ENCODE data around the gene DNAJC1.

DNAJC1 gene

DNA sequence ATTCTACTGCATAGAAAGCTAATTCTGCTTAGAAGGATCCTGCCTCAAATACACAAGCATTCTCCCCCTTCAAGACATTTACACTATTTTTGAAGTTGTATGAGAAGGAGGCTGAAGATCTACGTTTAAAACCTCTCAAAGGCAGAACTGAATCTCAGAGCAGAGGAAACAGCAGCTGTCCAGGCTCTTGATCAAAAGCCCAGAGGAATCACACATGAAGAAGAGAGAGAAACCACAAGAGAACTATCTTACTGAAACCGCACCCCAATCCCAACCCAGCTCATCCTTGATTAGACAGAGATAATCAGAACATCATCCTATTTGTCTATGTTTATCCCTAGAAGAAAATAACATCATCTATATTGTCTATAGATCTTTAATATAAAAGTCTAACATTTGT is 2.2 kb upstream of the DNAJC1 start:
- DNase-seq, result no peak

- DNase-seq, result no peak
These were observed 393 bp upstream of the DNAJC1 start for GRCh38 chr10:22003964-22004281.

GRCh38 chr10:22002591-22003176 is 846 bp downstream of the DNAJC1 start:
- DNase-seq, result no peak

DNA sequence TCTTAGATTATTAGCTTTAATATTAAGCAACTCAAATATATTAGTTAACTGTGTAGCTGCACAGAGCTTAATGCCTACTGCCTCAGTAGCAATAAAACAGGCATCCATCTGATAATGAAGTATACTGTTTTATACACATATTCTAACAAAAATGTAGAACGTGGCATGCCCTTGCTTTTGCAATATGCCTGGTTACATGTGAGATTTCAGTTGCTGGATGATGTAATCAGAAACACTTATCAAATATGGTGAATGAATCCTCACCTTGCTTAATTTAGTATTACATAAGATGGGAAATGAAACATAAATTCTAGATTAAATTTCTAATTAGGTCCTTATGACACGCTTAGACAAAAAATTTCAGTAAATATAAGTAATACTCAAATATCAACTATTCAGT is 8.0 kb downstream of the DNAJC1 start:
- DNase-seq, result no peak

- DNase-seq, result no peak
These were observed 10.0 kb downstream of the DNAJC1 start for GRCh38 chr10:21993360-21994001.

DNA sequence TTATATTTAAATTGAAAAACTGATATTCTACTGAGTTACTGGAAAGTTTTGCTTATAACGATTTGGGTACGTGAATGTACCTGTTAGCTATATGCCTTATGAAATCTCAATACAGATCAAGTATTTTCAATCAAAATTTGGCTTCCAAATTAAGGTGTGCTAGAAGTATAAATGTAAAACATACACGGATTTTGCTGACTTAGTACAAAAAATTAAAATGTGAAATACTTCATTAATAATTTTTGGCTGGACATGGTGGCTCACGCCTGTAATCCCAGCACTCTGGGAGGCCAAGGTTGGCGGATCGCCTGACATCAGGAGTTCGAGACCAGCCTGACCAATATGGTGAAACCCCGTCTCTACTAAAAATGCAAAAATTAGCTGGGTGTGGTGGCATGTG is 11.7 kb downstream of the DNAJC1 start:
- no peak for DNase-seq

DNA sequence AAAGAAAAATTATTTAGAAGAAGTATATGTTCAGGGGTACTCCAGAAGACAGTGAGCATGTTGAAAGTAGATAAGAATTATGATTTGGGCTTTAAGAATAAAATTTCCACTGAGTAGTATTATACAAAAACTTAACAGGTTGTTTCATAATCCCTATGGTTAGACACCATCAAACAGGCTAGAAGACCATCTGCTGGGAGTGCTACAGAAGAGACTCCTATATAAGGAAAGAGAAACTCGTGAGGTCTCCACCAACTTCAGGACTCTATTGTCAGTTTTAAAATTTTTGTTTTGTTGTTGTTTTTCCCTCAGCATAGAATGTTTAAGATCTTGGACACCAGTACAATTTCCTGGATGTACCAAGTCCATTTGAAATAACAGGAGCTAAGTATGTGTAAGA is 13.1 kb downstream of the DNAJC1 start:
- DNase-seq, result no peak

DNA sequence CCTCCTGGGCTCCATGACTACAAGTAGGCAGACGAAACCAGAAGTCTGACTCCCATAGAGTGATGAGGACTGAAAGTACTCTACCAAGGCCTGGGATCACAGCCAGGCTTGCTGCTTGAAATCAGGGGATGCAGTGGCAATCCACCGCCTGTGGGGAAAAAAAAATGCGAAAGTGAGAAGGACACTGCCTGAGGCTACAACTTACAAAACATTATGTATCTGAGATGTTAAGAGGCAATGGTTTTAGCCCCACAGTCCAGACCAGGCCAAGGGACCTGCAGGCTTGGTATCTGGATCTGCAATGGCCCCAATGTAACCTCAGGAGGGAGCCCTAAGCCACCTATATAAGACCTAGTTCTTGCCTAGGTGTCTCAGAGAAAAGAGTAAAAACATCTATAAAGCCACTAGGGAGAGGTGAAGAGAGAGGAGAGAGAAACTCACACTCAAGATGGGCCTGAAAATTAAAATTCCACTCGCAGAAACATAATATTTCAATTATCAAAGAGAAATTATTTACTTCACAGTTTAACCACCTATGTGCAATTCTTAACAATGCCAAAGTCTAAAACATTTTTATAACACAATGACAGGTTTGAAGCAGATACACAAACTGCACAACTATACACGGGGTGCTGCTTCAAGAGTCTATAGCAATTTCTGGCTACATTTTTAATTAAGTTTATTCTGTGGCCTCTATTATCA is 13.9 kb downstream of the DNAJC1 start:
- DNase-seq, result no peak

- DNase-seq, result no peak
These were observed 18.0 kb downstream of the DNAJC1 start for GRCh38 chr10:21985541-21985940.

DNA sequence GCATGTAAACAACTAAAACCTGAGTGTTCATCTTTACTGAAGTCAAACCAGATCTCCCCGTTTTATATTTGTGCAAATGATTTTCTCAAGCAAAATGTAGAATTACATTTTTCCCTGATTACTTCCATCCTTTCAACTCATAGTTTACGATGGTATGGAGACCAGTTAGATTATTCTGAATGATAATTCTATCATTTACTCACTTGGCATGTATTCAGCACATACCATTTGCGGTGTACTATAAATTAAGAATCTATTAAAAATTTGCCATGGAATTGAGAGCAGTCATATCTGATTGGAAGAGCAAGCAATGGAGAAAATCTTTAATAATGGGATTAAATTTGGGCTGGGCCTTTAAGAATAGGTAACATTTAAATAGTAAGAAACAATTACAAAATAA is 22.4 kb downstream of the DNAJC1 start:
- DNase-seq, result no peak

GRCh38 chr10:21980691-21981090 is 22.8 kb downstream of the DNAJC1 start:
- no peak for DNase-seq

GRCh38 chr10:21978191-21978862 is 25.2 kb downstream of the DNAJC1 start:
- DNase-seq, result no peak

DNA sequence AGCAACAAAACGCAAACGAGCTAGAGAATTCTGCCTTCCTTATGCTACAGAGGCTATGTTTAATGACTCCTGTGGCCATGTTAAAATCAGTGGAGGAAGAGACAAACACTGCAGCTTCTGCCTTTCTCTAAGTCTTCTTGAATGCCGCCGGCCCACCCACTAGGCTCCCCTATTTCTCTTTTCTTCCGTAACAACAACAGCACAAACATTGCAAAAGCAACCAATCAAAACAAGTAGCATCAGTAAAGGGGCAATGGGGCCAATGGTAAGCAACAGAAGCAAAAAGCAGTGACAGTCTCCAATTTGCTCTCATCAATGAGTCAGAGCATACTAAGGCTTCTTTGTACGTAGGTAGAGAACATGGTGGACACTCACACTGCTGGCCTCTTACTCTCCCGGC is 26.8 kb downstream of the DNAJC1 start:
- DNase-seq, result no peak

GRCh38 chr10:21976280-21976679 is 27.2 kb downstream of the DNAJC1 start:
- no peak for DNase-seq

GRCh38 chr10:21975378-21975990 is 28.0 kb downstream of the DNAJC1 start:
- no peak for DNase-seq

DNA sequence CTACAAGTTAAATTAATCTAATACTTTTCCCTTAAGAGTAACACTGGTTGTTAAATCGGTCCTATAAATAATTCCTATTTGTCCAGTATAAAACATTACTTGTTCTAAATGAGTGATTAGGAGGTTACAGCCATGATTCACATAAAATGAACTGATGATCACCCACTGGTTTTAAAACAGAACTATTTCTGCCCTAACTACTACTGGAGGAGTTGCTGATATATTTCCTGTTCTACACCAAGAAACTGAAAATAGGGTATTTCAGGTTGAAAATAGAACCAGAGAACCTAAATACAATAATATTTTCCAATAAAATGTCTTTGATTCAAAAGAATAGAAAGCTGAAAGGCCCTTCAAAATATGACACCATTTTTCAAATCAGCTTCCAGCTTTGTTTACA is 30.9 kb downstream of the DNAJC1 start:
- DNase-seq, result no peak

DNA sequence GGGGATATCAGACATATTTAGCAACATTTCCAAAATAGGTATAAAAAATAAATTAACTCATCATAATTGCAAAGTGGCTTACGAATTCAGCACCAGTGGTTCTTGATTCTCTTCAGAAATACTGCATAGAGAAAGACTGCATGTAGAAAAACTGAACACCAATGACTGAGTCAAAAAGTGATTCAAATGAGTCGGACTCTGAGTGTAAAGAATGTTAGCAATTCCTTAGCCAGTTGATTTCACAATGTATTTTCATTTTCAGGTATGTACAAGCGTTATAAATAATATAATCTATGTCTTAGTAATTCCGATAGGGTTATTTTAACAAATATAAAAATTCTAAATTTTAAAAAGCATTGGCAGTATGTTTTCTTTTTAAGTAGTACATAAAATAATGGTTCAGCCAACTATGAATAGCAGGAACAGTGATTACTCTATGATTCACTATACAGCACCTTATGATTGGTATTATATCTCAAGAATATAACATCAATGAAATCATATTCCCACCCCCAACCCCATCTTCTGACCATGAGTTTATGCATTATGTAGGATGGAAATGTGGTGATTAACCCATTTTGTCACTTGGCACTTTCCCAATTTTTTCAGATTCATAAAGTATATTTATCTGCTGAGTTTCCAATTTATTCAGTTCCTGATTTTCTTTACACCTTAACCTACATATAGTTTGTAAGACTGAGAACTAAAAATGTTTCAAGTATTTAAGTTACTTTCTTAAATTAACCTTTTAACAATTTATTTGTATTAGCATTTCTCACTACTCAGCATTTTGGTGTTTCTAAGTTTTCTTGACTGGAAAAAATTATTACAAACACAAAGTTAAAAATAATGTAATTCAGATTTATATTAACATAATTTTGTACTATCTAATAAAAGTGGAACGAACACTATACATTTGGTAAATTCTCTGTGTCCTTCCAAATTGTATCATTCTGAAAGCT is 33.9 kb downstream of the DNAJC1 start:
- DNase-seq, result no peak

GRCh38 chr10:21964983-21965665 is 38.4 kb downstream of the DNAJC1 start:
- no peak for DNase-seq

DNA sequence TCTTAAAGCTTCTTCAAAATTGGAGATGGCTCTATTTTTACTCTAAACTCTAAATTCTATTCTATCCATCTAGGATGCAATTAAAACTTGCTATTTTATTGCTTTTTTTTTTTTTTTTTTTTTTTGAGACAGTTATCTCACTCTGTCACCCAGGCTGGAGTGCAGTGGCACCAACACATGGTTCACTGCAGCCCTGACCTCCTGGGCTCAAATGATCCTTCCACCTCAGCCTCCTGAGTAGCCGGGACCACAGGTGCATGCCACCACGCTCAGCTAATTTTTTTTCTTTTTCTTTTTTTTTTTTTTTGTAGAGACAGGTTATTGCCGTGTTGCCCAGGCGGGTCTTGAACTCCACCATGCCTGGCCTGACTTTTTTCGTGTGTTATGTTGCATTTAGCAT is 41.2 kb downstream of the DNAJC1 start:
- no peak for DNase-seq

DNA sequence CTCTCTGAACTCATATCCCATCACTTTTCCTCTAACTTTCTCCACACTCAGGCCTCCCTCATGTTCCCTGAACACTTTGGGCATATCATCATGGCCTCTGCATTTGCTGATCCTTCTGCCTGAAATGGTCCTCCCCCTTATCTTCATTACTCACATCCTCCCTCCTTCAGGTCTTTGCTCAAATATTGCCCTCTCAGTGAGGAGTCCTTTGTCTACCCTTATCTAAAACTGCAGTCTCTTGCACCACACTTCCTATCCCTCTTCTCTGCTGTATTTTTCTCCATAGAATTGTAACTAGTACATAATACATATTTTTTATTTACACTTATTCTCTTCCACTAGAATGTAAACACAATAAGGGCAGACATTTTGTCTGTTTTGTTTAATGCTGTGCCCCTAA is 41.7 kb downstream of the DNAJC1 start:
- no peak for DNase-seq

DNA sequence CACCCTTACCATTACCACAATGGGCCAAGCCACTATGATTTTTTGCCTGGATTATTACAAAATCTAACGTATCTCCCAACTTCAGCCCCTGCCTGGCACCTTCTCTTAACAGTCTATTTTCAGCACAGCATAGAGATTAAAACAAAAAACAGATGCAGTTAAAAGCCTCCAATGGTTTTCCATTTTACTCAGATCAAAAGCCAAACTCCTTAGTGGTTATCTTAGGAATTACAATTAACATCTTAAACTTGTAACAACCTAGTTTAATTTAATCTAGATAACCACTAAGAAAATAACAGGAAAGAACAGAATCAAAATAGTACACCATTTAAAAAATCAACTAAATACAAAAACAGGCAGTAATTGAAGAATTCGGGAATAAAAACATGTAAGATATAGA is 43.5 kb downstream of the DNAJC1 start:
- DNase-seq, result no peak

GRCh38 chr10:21954690-21955089 is 48.8 kb downstream of the DNAJC1 start:
- no peak for DNase-seq

Data from GOT3 (cell line).